ENCODE data around the gene ZNF786. TPM values are rescaled to one million over a fixed set of nuclear protein-coding genes. Genes with fewer than 3 reads are reported as not detected.
A peak's percentile ranks its signal among the peaks of the same experiment; 100 is the strongest.

The ZNF786 gene, protein sequence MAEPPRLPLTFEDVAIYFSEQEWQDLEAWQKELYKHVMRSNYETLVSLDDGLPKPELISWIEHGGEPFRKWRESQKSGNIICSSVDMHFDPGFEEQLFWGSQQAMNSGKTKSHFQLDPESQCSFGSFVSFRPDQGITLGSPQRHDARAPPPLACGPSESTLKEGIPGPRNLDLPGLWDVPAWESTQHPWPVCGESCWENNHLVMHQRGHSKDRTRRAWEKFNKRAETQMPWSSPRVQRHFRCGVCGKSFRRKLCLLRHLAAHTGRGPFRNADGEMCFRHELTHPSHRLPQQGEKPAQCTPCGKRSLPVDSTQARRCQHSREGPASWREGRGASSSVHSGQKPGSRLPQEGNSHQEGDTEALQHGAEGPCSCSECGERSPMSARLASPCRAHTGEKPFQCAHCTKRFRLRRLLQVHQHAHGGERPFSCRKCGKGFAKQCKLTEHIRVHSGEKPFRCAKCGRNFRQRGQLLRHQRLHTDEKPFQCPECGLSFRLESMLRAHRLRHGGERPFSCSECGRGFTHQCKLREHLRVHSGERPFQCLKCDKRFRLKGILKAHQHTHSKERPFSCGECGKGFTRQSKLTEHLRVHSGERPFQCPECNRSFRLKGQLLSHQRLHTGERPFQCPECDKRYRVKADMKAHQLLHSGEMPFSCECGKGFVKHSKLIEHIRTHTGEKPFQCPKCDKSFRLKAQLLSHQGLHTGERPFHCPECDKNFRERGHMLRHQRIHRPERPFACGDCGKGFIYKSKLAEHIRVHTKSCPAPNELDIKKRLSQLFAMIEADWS
- total RNA-seq = 1 to 10 TPM; 5.5 to 5.9 TPM
- 1 to 10 TPM; 2.0 to 3.4 TPM for polyA plus RNA-seq
- long read RNA-seq, donor 1, partial matches to known transcripts = 0 of 2 reads
- long read RNA-seq, donor 1, other reads (novel, unspliced or antisense) = 0 of 2 reads
- long read RNA-seq, donor 2 = 0 reads
- long read RNA-seq, donor 3 = 0 reads
- long read RNA-seq, donor 4, partial matches to known transcripts = 0 of 2 reads
- long read RNA-seq, donor 4, other reads (novel, unspliced or antisense) = 0 of 2 reads
- long read RNA-seq, donor 5, partial matches to known transcripts = 0 of 3 reads
- long read RNA-seq, donor 5, other reads (novel, unspliced or antisense) = 0 of 3 reads

DNA sequence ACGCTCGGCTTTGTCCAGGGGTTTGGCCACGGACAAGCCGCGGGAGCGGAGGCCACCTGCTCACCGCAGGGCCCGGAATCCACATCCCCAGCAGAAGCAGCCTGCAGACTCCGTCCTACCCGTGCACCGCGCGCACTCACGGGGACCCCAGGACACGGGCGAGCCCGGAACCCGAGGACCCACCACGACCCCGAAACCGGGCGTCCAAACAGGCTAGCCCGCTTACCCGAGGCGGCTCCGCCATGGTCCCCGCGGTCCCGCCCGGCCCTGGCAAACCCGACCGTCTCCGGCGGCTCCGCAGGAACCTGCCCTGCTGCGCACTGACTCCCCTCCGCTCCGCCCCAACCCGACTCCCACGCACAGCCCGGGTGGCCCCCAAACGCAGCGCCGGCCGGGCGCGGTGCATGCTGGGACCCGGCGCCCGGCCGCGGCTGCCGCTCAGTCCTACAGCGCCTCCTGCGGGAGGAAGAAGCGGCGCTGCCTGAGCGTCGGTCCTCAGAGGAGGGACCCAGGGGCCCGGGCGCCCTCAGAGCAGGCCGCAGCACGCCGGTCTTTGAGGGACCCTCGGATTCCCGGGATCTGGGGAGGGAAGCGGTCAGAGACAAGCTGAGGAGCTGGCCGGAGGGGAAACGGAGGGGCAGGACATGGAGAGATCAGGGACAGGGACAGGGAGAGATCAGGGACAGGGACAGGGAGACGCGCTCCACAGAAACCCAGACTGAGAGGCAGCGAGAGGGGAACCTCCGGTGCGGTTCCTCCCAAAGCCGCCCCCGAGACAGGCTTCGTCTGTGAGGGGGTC is at the start of gene ZNF786:
TSS of gene ZNF786 (minus strand) at position 322 of the 799 bp plus-strand sequence. CDS start at position 244, 78 bp downstream.
- no peaks in the 10 kb centered on the region for H3K9me3 ChIP-seq (ENCODE audit: control insufficient read depth in 4 of 4, insufficient read depth in 3 of 4, low read length in 3 of 4)
- H3K27me3 ChIP-seq (ENCODE audit: control insufficient read depth in 3 of 3, insufficient read depth in 3 of 3, low read length in 2 of 3) = no peaks in the 10 kb centered on the region
- 0% methylated on average over 63 to 77 of the region's 77 CpGs for WGBS, 2 donors
- ATAC-seq (ENCODE audit: insufficient read depth, low FRiP score) = peak; percentile 98
- H3K4me3 ChIP-seq = peak within 1 kb of the TSS; percentile 93
- TF ChIP-seq CTCF (IDR thresholded peaks at IDR 0.05; ENCODE audit: control extremely low read depth, extremely low read depth) = peak; percentile 79
- peak; percentile 92 to 96 (median 92) for DNase-seq
- H3K4me1 ChIP-seq (ENCODE audit: control insufficient read depth in 5 of 5, insufficient read depth in 5 of 5, low read length in 5 of 5) = peaks cover 0 to 5% (median 2%) of the 10 kb centered on the region in 5 donors
- H3K9ac ChIP-seq (ENCODE audit: insufficient read depth in 1 of 2, low read length in 2 of 2) = peak within 1 kb of the TSS; percentile 55 to 81
- H3K27ac ChIP-seq (ENCODE audit: low read depth in 1 of 2, low read length in 1 of 2) = peak within 1 kb of the TSS; percentile 95 to 96
- no peaks in the 10 kb centered on the region for H3K36me3 ChIP-seq (ENCODE audit: control insufficient read depth in 4 of 4, insufficient read depth in 4 of 4, low read length in 4 of 4)

GRCh38 chr7:149136118-149136517 is 45.6 kb upstream of the ZNF786 start:
- ATAC-seq (ENCODE audit: insufficient read depth, low FRiP score) (no peak), DNase-seq (no peak)
- no peak overlapping the region for H3K27ac ChIP-seq (ENCODE audit: low read depth in 1 of 2, low read length in 1 of 2)
- H3K27me3 ChIP-seq (ENCODE audit: control insufficient read depth in 3 of 3, insufficient read depth in 3 of 3, low read length in 2 of 3) = no peaks in the 10 kb centered on the region
- 97 to 98% methylated on average over 9 of the region's 9 CpGs for WGBS, 2 donors
- H3K36me3 ChIP-seq (ENCODE audit: control insufficient read depth in 4 of 4, insufficient read depth in 4 of 4, low read length in 4 of 4) = peaks cover 0 to 3% (median 2%) of the 10 kb centered on the region in 4 donors
- no peak overlapping the region for H3K9ac ChIP-seq (ENCODE audit: insufficient read depth in 1 of 2, low read length in 2 of 2)
- no peak for TF ChIP-seq CTCF (IDR thresholded peaks at IDR 0.05; ENCODE audit: control extremely low read depth, extremely low read depth)
- no peaks in the 10 kb centered on the region for H3K9me3 ChIP-seq (ENCODE audit: control insufficient read depth in 4 of 4, insufficient read depth in 3 of 4, low read length in 3 of 4)
- H3K4me1 ChIP-seq (ENCODE audit: control insufficient read depth in 5 of 5, insufficient read depth in 5 of 5, low read length in 5 of 5) = no peaks in the 10 kb centered on the region
- H3K4me3 ChIP-seq = no peak overlapping the region

GRCh38 chr7:149133028-149133710 is 42.7 kb upstream of the ZNF786 start:
- Histone ChIP-seq H3K4me1 (ENCODE audit: control insufficient read depth in 5 of 5, insufficient read depth in 5 of 5, low read length in 5 of 5) (no peaks in the 10 kb centered on the region), H3K9ac (ENCODE audit: insufficient read depth in 1 of 2, low read length in 2 of 2) (no peak overlapping the region), H3K36me3 (ENCODE audit: control insufficient read depth in 4 of 4, insufficient read depth in 4 of 4, low read length in 4 of 4) (peaks cover 3 to 12% (median 7%) of the 10 kb centered on the region in 4 donors), H3K9me3 (ENCODE audit: control insufficient read depth in 4 of 4, insufficient read depth in 3 of 4, low read length in 3 of 4) (peaks cover 0 to 3% (median 1%) of the 10 kb centered on the region in 4 donors), H3K27me3 (ENCODE audit: control insufficient read depth in 3 of 3, insufficient read depth in 3 of 3, low read length in 2 of 3) (no peaks in the 10 kb centered on the region), H3K27ac (ENCODE audit: low read depth in 1 of 2, low read length in 1 of 2) (no peak overlapping the region), H3K4me3 (no peak overlapping the region)
- DNase-seq (no peak), ATAC-seq (ENCODE audit: insufficient read depth, low FRiP score) (no peak)
- no peak for TF ChIP-seq CTCF (IDR thresholded peaks at IDR 0.05; ENCODE audit: control extremely low read depth, extremely low read depth)
- 97 to 100% methylated on average over 2 of the region's 2 CpGs for WGBS, 2 donors

Measured in lung (tissue), 16 donors.